GM12878 (cell line): ENCODE measurements around the gene GRM5. TPM values are rescaled to one million over a fixed set of nuclear protein-coding genes. Genes with fewer than 3 reads are reported as not detected.

ENCODE experiments used
- ATAC-seq: fragments of 200-7000 bp; cut with Tn5 transposase; 3 replicates; pipeline ENCODE4 v1.9.1; 2020; ENCODE audit warnings: mild to moderate bottlenecking, moderate library complexity
- BruUV-seq: library from RNA; stranded (reverse); fragments of 400-500 nt; replicated peaks from 2 replicates; lab custom pipeline; 2021; lab: Mats Ljungman, UMichigan
- CTCF ChIA-PET: fragments of 300-600 bp; sonication (Branson Sonifier 250); formaldehyde crosslinking; extraction: SDS; loops from one replicate; lab custom pipeline; 2021; ENCODE audit warnings: inconsistent platforms; lab: Yijun Ruan, JAX
- POLR2A ChIA-PET: fragments of 350-600 bp; formaldehyde crosslinking; extraction: SDS; loops from one replicate; lab custom pipeline; 2021; ENCODE audit warnings: inconsistent platforms; lab: Charles Lee
- RAD21 ChIA-PET: fragments of 300-600 bp; sonication (Branson Sonifier 250); formaldehyde crosslinking; loops from one replicate; lab custom pipeline; 2023; ENCODE audit warnings: antibody characterized with exemption; ENCODE audit not compliant: unreplicated experiment; lab: Charles Lee
- SMC1A ChIA-PET: fragments of 300-600 bp; sonication (Branson Sonifier 250); formaldehyde crosslinking; loops from one replicate; lab custom pipeline; 2023; ENCODE audit not compliant: unreplicated experiment, uncharacterized antibody; lab: Charles Lee
- DNase-seq: peaks from one replicate; pipeline ENCODE4 v3.0.0-alpha.2; 2011; ENCODE audit warnings: low read depth, low spot score
- FAIRE-seq: peaks from 3 replicates; lab custom pipeline; 2011; peaks lifted over from hg19 to GRCh38; lab: Jason Lieb, UNC
- H2AFZ ChIP-seq: 2 replicates; pipeline ENCODE4 v1.6.0; 2011; ENCODE audit warnings: low read depth, low read length, control low read depth; ENCODE audit not compliant: control insufficient read depth
- H3K27ac ChIP-seq: 2 replicates; pipeline ENCODE4 v1.5.1; 2011; ENCODE audit warnings: control low read depth; ENCODE audit not compliant: control insufficient read depth, insufficient read depth
- H3K27me3 ChIP-seq, 2 experiments: replicated peaks in 1 of 2; 2 replicates each; pipeline versions ENCODE4 v1.6.0 to v1.6.1; 2011; ENCODE audit warnings: low read length in 1 of 2; ENCODE audit not compliant: control insufficient read depth in 2 of 2, insufficient read depth in 2 of 2
- H3K36me3 ChIP-seq, 2 experiments: 2 replicates each; pipeline ENCODE4 v1.5.1; 2011; ENCODE audit warnings: low read length in 1 of 2; ENCODE audit not compliant: control insufficient read depth in 2 of 2, insufficient read depth in 2 of 2
- H3K4me1 ChIP-seq: 2 replicates; pipeline ENCODE4 v1.6.1; 2011; ENCODE audit warnings: mild to moderate bottlenecking, low read length, moderate library complexity, mixed read lengths; ENCODE audit not compliant: control insufficient read depth, insufficient read depth
- H3K4me2 ChIP-seq: 2 replicates; pipeline ENCODE4 v1.6.0; 2011; ENCODE audit warnings: control low read depth; ENCODE audit not compliant: control insufficient read depth, insufficient read depth
- H3K4me3 ChIP-seq: fragments of 200-600 bp; sonication (generic); 2 replicates; pipeline ENCODE4 v1.5.1; 2016
- H3K79me2 ChIP-seq: 2 replicates; pipeline ENCODE4 v1.6.0; 2011; ENCODE audit warnings: low read length; ENCODE audit not compliant: control insufficient read depth, insufficient read depth
- H3K9ac ChIP-seq: 2 replicates; pipeline ENCODE4 v1.8.0; 2011; ENCODE audit warnings: low read length, control low read depth, mixed read lengths; ENCODE audit not compliant: control insufficient read depth, insufficient read depth
- H3K9me3 ChIP-seq: replicated peaks from 3 replicates; pipeline ENCODE4 v1.5.1; 2011; ENCODE audit warnings: mild to moderate bottlenecking, low read length; ENCODE audit not compliant: control insufficient read depth, insufficient read depth
- H4K20me1 ChIP-seq: 2 replicates; pipeline ENCODE4 v1.6.0; 2011; ENCODE audit not compliant: control insufficient read depth, insufficient read depth
- BHLHE40 ChIP-seq, 2 experiments: fragments of 450-650 bp in 1 of 2; IDR thresholded peaks; 2 replicates each; pipeline ENCODE4 v1.6.1; 2011 to 2017; ENCODE audit warnings: low read depth in 2 of 2, borderline replicate concordance in 1 of 2, improper control_type of control experiment in 1 of 2, low read length in 1 of 2, mild to moderate bottlenecking in 1 of 2
- CBX5 ChIP-seq: sonication (generic); IDR thresholded peaks from 2 replicates; pipeline ENCODE4 v1.6.1; 2016; ENCODE audit warnings: low read depth, moderate library complexity, mild to moderate bottlenecking, inconsistent platforms
- FOXM1 ChIP-seq: IDR thresholded peaks from 2 replicates; pipeline ENCODE4 v1.6.1; 2012; ENCODE audit warnings: low read depth, mild to moderate bottlenecking, inconsistent platforms, low read length, moderate library complexity
- IRF4 ChIP-seq: IDR thresholded peaks from 2 replicates; pipeline ENCODE4 v1.6.1; 2011; ENCODE audit warnings: low read depth, low read length
- SIN3A ChIP-seq: IDR thresholded peaks from 2 replicates; pipeline ENCODE4 v1.6.1; 2012; ENCODE audit warnings: low read depth, low read length, improper control_type of control experiment
- SMC3 ChIP-seq: IDR thresholded peaks from 2 replicates; pipeline ENCODE4 v1.6.1; 2011; ENCODE audit warnings: low read length, improper control_type of control experiment, borderline replicate concordance
- SPI1 ChIP-seq: IDR thresholded peaks from 2 replicates; pipeline ENCODE4 v1.6.1; 2011; ENCODE audit warnings: low read depth, mild to moderate bottlenecking, low read length, moderate library complexity, borderline replicate concordance; ENCODE audit not compliant: insufficient read depth
- TCF7 ChIP-seq: IDR thresholded peaks from 2 replicates; pipeline ENCODE4 v1.6.1; 2014; ENCODE audit warnings: antibody characterized with exemption, borderline replicate concordance
- YY1 ChIP-seq: IDR thresholded peaks from 2 replicates; pipeline ENCODE4 v1.6.1; 2011; ENCODE audit warnings: low read depth, mild to moderate bottlenecking, low read length
- ZNF207 ChIP-seq: fragments of 450-650 bp; IDR thresholded peaks from 2 replicates; pipeline ENCODE4 v1.6.1; 2014; ENCODE audit warnings: antibody characterized with exemption, mild to moderate bottlenecking, borderline replicate concordance
- ZSCAN29 ChIP-seq: fragments of 450-650 bp; IDR thresholded peaks from 2 replicates; pipeline ENCODE4 v1.6.1; 2017; ENCODE audit warnings: mild to moderate bottlenecking, moderate library complexity
- WGBS: methylation state at CpG from one replicate; pipeline ENCODE4 v1.1.6; 2016; ENCODE audit warnings: low lambda C conversion rate; ENCODE audit not compliant: insufficient replicate concordance, insufficient coverage; ENCODE audit errors: missing lambda C conversion rate; 5-methylcytosine and 5-hydroxymethylcytosine counted together
- in situ Hi-C: fragments of 300-500 bp; cut with MboI; formaldehyde crosslinking; loops from 9 replicates; pipeline ENCODE4 v1.14.3; 2018; ENCODE audit warnings: mixed read lengths
- intact Hi-C: fragments of 100-400 bp; cut with micrococcal nuclease; formaldehyde crosslinking; loops from one replicate; pipeline ENCODE4 v1.14.2; 2022; ENCODE audit not compliant: unreplicated experiment
- polyA plus RNA-seq, 11 experiments: library from polyadenylated mRNA; depleted of rRNA in 4 of 11; unstranded in 6 of 11; stranded (reverse) in 5 of 11; fragments of >200 nt; fragmentation: Nextera tagmentation in 4 of 11; fragmentation: Illumina TruSeq in 1 of 11; extraction: Ambion mirVana in 4 of 11; extraction: Trizol in 1 of 11; gene quantifications; 1 replicate in 1 of 11; 2 replicates in 10 of 11; pipeline versions ENCODE4 v1.2.1 to v1.2.3, GENCODE V29; 2011 to 2016; ENCODE audit warnings: inconsistent platforms in 2 of 11, missing spikeins in 2 of 11, low read depth in 1 of 11
- total RNA-seq, 4 experiments: library from RNA; depleted of rRNA in 3 of 4; stranded (reverse); fragments of >200 nt in 3 of 4; fragmentation: Illumina TruSeq in 1 of 4; extraction: Trizol in 1 of 4; gene quantifications; 2 replicates each; pipeline versions ENCODE4 v1.2.1 to v1.2.3, GENCODE V29; 2013 to 2021

GRM5 gene
- total and polyA plus RNA-seq, 10 of the 15 experiments (the other 5 are each of a cell fraction or from before 2014, with no cell fraction given), result not detected

DNA sequence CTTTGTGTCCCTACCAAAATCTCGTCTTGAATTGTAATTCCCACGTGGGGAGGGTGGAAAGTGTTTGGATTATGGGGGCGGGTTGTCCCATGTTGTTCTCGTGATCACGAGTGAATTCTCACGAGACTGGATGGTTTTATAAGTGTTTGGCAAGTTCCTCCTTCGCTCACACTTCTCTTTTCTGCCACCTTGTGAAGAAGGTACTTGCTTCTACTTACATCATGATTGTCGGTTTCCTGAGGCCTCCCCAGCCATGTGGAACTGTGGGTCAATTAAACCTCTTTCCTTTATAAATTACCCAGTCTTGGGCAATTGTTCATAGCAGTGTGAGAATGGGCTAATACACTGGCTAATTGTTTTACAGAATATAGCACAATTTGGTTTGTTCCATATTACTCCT is 326.3 kb downstream of the GRM5 start:
- no peak overlapping the region for H3K4me3 ChIP-seq
- intact Hi-C loops (no loop called here), in situ Hi-C loops (no loop called here)
- H3K9ac ChIP-seq, result no peak overlapping the region
- no peaks in the 10 kb centered on the region for H3K4me1 ChIP-seq
- no peak for ATAC-seq
- CTCF ChIA-PET, result no interaction called here
- no TSS peak for BruUV-seq
- H3K27ac ChIP-seq, result no peak overlapping the region
- RAD21 ChIA-PET, result no interaction called here
- H4K20me1 ChIP-seq, result no peaks in the 10 kb centered on the region
- no peak for DNase-seq
- SMC1A ChIA-PET, result no interaction called here
- FAIRE-seq, result no peak
- H3K4me2 ChIP-seq, result no peak overlapping the region
- H3K27me3 ChIP-seq, result no peaks in the 10 kb centered on the region
- no peaks in the 10 kb centered on the region for H3K79me2 ChIP-seq
- POLR2A ChIA-PET, result no interaction called here
- TF ChIP-seq ZNF207 (no peak), IRF4 (no peak), BHLHE40 (IDR thresholded peaks at IDR 0.05; ENCODE audit: borderline replicate concordance in 1 of 2, low read depth in 2 of 2, low read length in 1 of 2) (peak in 1 of 2 experiments; percentile 47; a peak in 1 of 4 replicates)
- H2AFZ ChIP-seq, result no peak overlapping the region
- 3% methylated on average over 8 of the region's 8 CpGs for WGBS
- H3K9me3 ChIP-seq, result no peaks in the 10 kb centered on the region
- no peaks in the 10 kb centered on the region for H3K36me3 ChIP-seq

- SMC1A ChIA-PET, result no interaction called here
- TF ChIP-seq CBX5 (no peak), SIN3A (no peak), SMC3 (no peak), YY1 (no peak), FOXM1 (no peak), TCF7 (no peak), SPI1 (no peak), ZSCAN29 (no peak)
- TF ChIP-seq, all 136 proteins: peak for 0
- ATAC-seq, result no peak
- Histone ChIP-seq H3K4me2 (no peak overlapping the region), H3K4me3 (no peak overlapping the region), H4K20me1 (no peaks in the 10 kb centered on the region), H3K9ac (no peak overlapping the region), H3K36me3 (no peaks in the 10 kb centered on the region), H3K27ac (no peak overlapping the region), H3K27me3 (no peaks in the 10 kb centered on the region), H3K79me2 (no peaks in the 10 kb centered on the region), H3K9me3 (no peaks in the 10 kb centered on the region), H3K4me1 (no peaks in the 10 kb centered on the region), H2AFZ (no peak overlapping the region)
- FAIRE-seq, result no peak
- intact Hi-C loops, result no loop called here
- DNase-seq, result no peak
- CTCF ChIA-PET, result no interaction called here
- BruUV-seq, result no TSS peak
- 0% methylated on average over 1 of the region's 1 CpG for WGBS
- POLR2A ChIA-PET, result no interaction called here
- RAD21 ChIA-PET, result no interaction called here
- in situ Hi-C loops, result no loop called here
Measured at GRCh38 chr11:88709567-88709966, 356.2 kb downstream of the GRM5 start.
